Measurements from ENCODE around the gene DDX27. TPM values are rescaled to one million over a fixed set of nuclear protein-coding genes. Genes with fewer than 3 reads are reported as not detected.

Gene DDX27
- total and polyA plus RNA-seq, 2 of the 13 experiments (the other 11 are each of a cell fraction or from before 2014, with no cell fraction given): 42.6 to 72.8 TPM

- TF ChIP-seq, protein P1, sequence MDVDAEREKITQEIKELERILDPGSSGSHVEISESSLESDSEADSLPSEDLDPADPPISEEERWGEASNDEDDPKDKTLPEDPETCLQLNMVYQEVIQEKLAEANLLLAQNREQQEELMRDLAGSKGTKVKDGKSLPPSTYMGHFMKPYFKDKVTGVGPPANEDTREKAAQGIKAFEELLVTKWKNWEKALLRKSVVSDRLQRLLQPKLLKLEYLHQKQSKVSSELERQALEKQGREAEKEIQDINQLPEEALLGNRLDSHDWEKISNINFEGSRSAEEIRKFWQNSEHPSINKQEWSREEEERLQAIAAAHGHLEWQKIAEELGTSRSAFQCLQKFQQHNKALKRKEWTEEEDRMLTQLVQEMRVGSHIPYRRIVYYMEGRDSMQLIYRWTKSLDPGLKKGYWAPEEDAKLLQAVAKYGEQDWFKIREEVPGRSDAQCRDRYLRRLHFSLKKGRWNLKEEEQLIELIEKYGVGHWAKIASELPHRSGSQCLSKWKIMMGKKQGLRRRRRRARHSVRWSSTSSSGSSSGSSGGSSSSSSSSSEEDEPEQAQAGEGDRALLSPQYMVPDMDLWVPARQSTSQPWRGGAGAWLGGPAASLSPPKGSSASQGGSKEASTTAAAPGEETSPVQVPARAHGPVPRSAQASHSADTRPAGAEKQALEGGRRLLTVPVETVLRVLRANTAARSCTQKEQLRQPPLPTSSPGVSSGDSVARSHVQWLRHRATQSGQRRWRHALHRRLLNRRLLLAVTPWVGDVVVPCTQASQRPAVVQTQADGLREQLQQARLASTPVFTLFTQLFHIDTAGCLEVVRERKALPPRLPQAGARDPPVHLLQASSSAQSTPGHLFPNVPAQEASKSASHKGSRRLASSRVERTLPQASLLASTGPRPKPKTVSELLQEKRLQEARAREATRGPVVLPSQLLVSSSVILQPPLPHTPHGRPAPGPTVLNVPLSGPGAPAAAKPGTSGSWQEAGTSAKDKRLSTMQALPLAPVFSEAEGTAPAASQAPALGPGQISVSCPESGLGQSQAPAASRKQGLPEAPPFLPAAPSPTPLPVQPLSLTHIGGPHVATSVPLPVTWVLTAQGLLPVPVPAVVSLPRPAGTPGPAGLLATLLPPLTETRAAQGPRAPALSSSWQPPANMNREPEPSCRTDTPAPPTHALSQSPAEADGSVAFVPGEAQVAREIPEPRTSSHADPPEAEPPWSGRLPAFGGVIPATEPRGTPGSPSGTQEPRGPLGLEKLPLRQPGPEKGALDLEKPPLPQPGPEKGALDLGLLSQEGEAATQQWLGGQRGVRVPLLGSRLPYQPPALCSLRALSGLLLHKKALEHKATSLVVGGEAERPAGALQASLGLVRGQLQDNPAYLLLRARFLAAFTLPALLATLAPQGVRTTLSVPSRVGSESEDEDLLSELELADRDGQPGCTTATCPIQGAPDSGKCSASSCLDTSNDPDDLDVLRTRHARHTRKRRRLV (CRISPR knock-in tag; IDR thresholded peaks at IDR 0.05): no peak
- TF ChIP-seq ZMAT5 (CRISPR knock-in tag; IDR thresholded peaks at IDR 0.05; ENCODE audit: borderline replicate concordance, low read depth) (no peak), ZNF343 (CRISPR knock-in tag; IDR thresholded peaks at IDR 0.05) (peak; percentile 100), CHD2 (IDR thresholded peaks at IDR 0.05; ENCODE audit: low read depth, low read length) (no peak), SP2 (CRISPR knock-in tag; IDR thresholded peaks at IDR 0.05) (no peak), ZBTB14 (CRISPR knock-in tag; IDR thresholded peaks at IDR 0.05) (no peak), ZNF570 (CRISPR knock-in tag; IDR thresholded peaks at IDR 0.05; ENCODE audit: borderline replicate concordance) (no peak), ARNT (IDR thresholded peaks at IDR 0.05) (no peak), ZNF530 (CRISPR knock-in tag; IDR thresholded peaks at IDR 0.05; ENCODE audit: low read depth) (no peak), HHEX (CRISPR knock-in tag; IDR thresholded peaks at IDR 0.05) (no peak), HDAC1 (CRISPR knock-in tag; IDR thresholded peaks at IDR 0.05) (no peak), KAT7 (CRISPR knock-in tag; IDR thresholded peaks at IDR 0.05; ENCODE audit: borderline replicate concordance) (peak; percentile 41; the same call in 1 of the 2 replicates), ZNF746 (CRISPR knock-in tag; IDR thresholded peaks at IDR 0.05) (no peak), RORA (CRISPR knock-in tag; IDR thresholded peaks at IDR 0.05) (no peak), ZBTB7B (CRISPR knock-in tag; IDR thresholded peaks at IDR 0.05) (no peak), PRPF4 (IDR thresholded peaks at IDR 0.05; ENCODE audit: low read depth, low read length, poor library complexity, severe bottlenecking) (no peak), ZSCAN31 (CRISPR knock-in tag; IDR thresholded peaks at IDR 0.05; ENCODE audit: low read depth) (peak; percentile 29; the same call in 1 of the 2 replicates), PTBP1 (IDR thresholded peaks at IDR 0.05; ENCODE audit: low read depth, low read length, poor library complexity, severe bottlenecking) (no peak), SP5 (CRISPR knock-in tag; IDR thresholded peaks at IDR 0.05; ENCODE audit: borderline replicate concordance, low read depth) (peak; percentile 28; the same call in 1 of the 2 replicates), ZNF225 (CRISPR knock-in tag; IDR thresholded peaks at IDR 0.05) (no peak), ZNF891 (CRISPR knock-in tag; IDR thresholded peaks at IDR 0.05) (no peak), JDP2 (CRISPR knock-in tag; IDR thresholded peaks at IDR 0.05; ENCODE audit: borderline replicate concordance) (no peak), ZNF563 (CRISPR knock-in tag; IDR thresholded peaks at IDR 0.05) (no peak)
- TF ChIP-seq, protein P2, sequence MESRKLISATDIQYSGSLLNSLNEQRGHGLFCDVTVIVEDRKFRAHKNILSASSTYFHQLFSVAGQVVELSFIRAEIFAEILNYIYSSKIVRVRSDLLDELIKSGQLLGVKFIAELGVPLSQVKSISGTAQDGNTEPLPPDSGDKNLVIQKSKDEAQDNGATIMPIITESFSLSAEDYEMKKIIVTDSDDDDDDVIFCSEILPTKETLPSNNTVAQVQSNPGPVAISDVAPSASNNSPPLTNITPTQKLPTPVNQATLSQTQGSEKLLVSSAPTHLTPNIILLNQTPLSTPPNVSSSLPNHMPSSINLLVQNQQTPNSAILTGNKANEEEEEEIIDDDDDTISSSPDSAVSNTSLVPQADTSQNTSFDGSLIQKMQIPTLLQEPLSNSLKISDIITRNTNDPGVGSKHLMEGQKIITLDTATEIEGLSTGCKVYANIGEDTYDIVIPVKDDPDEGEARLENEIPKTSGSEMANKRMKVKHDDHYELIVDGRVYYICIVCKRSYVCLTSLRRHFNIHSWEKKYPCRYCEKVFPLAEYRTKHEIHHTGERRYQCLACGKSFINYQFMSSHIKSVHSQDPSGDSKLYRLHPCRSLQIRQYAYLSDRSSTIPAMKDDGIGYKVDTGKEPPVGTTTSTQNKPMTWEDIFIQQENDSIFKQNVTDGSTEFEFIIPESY (CRISPR knock-in tag; IDR thresholded peaks at IDR 0.05): peak; percentile 79
Observed at GRCh38 chr20:49216991-49217578, 2.1 kb upstream of the DDX27 start (continued).
